ENCODE measurements around the gene RNF135. TPM values are rescaled to one million over a fixed set of nuclear protein-coding genes. Genes with fewer than 3 reads are reported as not detected.

RNF135 gene, protein sequence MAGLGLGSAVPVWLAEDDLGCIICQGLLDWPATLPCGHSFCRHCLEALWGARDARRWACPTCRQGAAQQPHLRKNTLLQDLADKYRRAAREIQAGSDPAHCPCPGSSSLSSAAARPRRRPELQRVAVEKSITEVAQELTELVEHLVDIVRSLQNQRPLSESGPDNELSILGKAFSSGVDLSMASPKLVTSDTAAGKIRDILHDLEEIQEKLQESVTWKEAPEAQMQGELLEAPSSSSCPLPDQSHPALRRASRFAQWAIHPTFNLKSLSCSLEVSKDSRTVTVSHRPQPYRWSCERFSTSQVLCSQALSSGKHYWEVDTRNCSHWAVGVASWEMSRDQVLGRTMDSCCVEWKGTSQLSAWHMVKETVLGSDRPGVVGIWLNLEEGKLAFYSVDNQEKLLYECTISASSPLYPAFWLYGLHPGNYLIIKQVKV
- 4.7 and 6.0 TPM in 2 replicates for total RNA-seq (2013; cell fraction: nucleolus; rRNA removed)
- total RNA-seq (2014; rRNA removed): 19.3 and 20.7 TPM in 2 replicates
- total RNA-seq (2014; rRNA removed; fragmentation: Illumina TruSeq; extraction: Trizol): 16.0 and 16.1 TPM in 2 replicates
- 22.6 and 22.9 TPM in 2 replicates for total RNA-seq (2021)
- 10.5 TPM for polyA plus RNA-seq (2011; ENCODE audit: low read depth)
- polyA plus RNA-seq (2011; rRNA removed): 11.2 and 12.7 TPM in 2 replicates
- 10.1 and 11.8 TPM in 2 replicates for polyA plus RNA-seq (2011; cell fraction: cytosol; rRNA removed)
- polyA plus RNA-seq (2011; cell fraction: nucleus; rRNA removed): 6.2 and 6.5 TPM in 2 replicates
- polyA plus RNA-seq (2012): 11.8 and 15.3 TPM in 2 replicates
- polyA plus RNA-seq (2014; fragmentation: Illumina TruSeq; extraction: Trizol): 18.2 and 23.1 TPM in 2 replicates
- 10 to 100 TPM; 12.8 to 15.4 TPM for polyA plus RNA-seq (2014; fragmentation: Nextera tagmentation; extraction: Ambion mirVana)
- 25.2 and 28.0 TPM in 2 replicates for polyA plus RNA-seq (2014; rRNA removed)
- 10 to 100 TPM; 23.5 to 27.6 TPM for polyA plus RNA-seq (2016; fragmentation: Nextera tagmentation; extraction: Ambion mirVana)
- polyA minus RNA-seq (2011; rRNA and poly(A)+ RNA removed): 5.9 and 10.0 TPM in 2 replicates
- polyA minus RNA-seq (2011; cell fraction: cytosol; rRNA and poly(A)+ RNA removed): 2.7 and 4.2 TPM in 2 replicates
- polyA minus RNA-seq (2011; cell fraction: nucleus; rRNA and poly(A)+ RNA removed): 3.1 and 5.9 TPM in 2 replicates
- percentile 59 among the genes with signal in this experiment for Bru-seq, nascent RNA
- percentile 60 among the genes with signal in this experiment for BruChase-seq, experiment 1, labeled RNA remaining after a 6-hour chase
- BruChase-seq, experiment 2, labeled RNA remaining after a 2-hour chase: percentile 56 among the genes with signal in this experiment
- long read RNA-seq, experiment 1, partial matches to known transcripts: 0 of 6 reads
- long read RNA-seq, experiment 1, other reads (novel, unspliced or antisense): 2 of 6 reads
- long read RNA-seq, experiment 2, partial matches to known transcripts: 3 of 8 reads
- long read RNA-seq, experiment 2, other reads (novel, unspliced or antisense): 1 of 8 reads

DNA sequence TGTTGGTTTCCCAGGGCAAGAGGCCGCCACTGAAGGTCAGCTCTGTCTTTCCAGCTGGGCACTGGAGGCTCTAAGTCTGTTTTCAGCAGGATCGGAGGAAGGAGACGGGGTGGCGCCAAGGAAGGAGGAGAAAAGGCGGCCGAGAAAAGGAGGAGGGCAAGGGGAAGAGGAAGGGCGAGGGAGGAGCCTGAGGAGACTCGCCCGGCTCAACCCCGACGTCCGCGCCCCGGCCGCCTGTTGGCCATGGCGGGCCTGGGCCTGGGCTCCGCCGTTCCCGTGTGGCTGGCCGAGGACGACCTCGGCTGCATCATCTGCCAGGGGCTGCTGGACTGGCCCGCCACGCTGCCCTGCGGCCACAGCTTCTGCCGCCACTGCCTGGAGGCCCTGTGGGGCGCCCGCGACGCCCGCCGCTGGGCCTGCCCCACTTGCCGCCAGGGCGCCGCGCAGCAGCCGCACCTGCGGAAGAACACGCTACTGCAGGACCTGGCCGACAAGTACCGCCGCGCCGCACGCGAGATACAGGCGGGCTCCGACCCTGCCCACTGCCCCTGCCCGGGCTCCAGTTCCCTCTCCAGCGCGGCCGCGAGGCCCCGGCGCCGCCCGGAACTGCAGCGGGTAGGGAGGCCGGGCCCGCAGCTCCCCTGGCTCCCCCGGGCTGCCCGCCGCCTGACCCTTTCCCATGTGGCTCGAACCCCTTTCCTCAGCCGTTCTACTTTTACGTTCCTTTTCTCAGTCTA lies at the start of gene RNF135:
TSS of gene RNF135 (plus strand) at position 209 of the 737 bp plus-strand sequence. CDS start at position 244, 35 bp downstream.
- peaks cover 0 to 5% of the 10 kb centered on the region in 2 experiments; a peak in 1 of 4 replicates for H3K36me3 ChIP-seq (ENCODE audit: control insufficient read depth in 2 of 2, insufficient read depth in 2 of 2, low read length in 1 of 2)
- no peaks in the 10 kb centered on the region for H4K20me1 ChIP-seq (ENCODE audit: control insufficient read depth, insufficient read depth)
- ChIA-PET RAD21 (ENCODE audit: unreplicated experiment) (interaction anchor here (0.8 to 2.4 kb wide), 10 partner anchors 10 to 168 kb away, joined by 3 to 8 read pairs (median 5); partner anchors contain the start of gene TEFM), SMC1A (ENCODE audit: uncharacterized antibody, unreplicated experiment) (interaction anchor here (0.7 to 2.7 kb wide), 7 partner anchors 10 to 187 kb away, joined by 3 to 11 read pairs (median 4); no protein-coding TSS in a partner anchor), POLR2A (interaction anchor here (0.7 to 2.0 kb wide), 5 partner anchors 8 to 66 kb away, joined by 3 to 6 read pairs (median 4); no protein-coding TSS in a partner anchor), CTCF (interaction anchor here (0.7 to 1.8 kb wide), 5 partner anchors 14 to 180 kb away, joined by 3 to 4 read pairs (median 3); no protein-coding TSS in a partner anchor)
- under 1% methylated on average over 52 of the region's 66 CpGs for WGBS (ENCODE audit: insufficient coverage, insufficient replicate concordance, low lambda C conversion rate, missing lambda C conversion rate)
- H3K9ac ChIP-seq (ENCODE audit: control insufficient read depth, insufficient read depth, low read length): peak within 1 kb of the TSS; percentile 97
- peak within 1 kb of the TSS; percentile 97 for H3K27ac ChIP-seq (ENCODE audit: control insufficient read depth, insufficient read depth)
- peak within 1 kb of the TSS; percentile 92 for H3K4me2 ChIP-seq (ENCODE audit: control insufficient read depth, insufficient read depth)
- no peak for DNase-seq (ENCODE audit: low read depth, low spot score)
- H3K9me3 ChIP-seq (replicated peaks; ENCODE audit: control insufficient read depth, insufficient read depth, low read length): no peaks in the 10 kb centered on the region
- peaks cover 15% of the 10 kb centered on the region for H3K4me1 ChIP-seq (ENCODE audit: control insufficient read depth, insufficient read depth, low read length)
- BruUV-seq (replicated peaks): no TSS peak
- intact Hi-C loops (cut with micrococcal nuclease; ENCODE audit: unreplicated experiment) (loop anchor here (1.0 to 5.0 kb wide), 2 partner anchors 65 to 149 kb away; partner anchors contain the start of genes CRLF3 and TEFM), in situ Hi-C loops (cut with MboI) (no loop called here)
- H2AFZ ChIP-seq (ENCODE audit: control insufficient read depth, low read depth, low read length): peak within 1 kb of the TSS; percentile 88
- H3K4me3 ChIP-seq: peak within 1 kb of the TSS; percentile 87
- no peaks in the 10 kb centered on the region for H3K27me3 ChIP-seq (replicated peaks in 1 of 2; ENCODE audit: control insufficient read depth in 2 of 2, insufficient read depth in 2 of 2, low read length in 1 of 2)
- peak; percentile 84 for ATAC-seq
- H3K79me2 ChIP-seq (ENCODE audit: control insufficient read depth, insufficient read depth, low read length): peaks cover 26% of the 10 kb centered on the region
- FAIRE-seq: peak; percentile 76
- TF ChIP-seq, protein P1, sequence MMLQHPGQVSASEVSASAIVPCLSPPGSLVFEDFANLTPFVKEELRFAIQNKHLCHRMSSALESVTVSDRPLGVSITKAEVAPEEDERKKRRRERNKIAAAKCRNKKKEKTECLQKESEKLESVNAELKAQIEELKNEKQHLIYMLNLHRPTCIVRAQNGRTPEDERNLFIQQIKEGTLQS (IDR thresholded peaks at IDR 0.05; ENCODE audit: borderline replicate concordance, extremely low read depth, low read depth, low read length): no peak
- TF ChIP-seq RBBP5 (conservative IDR thresholded peaks at IDR 0.05): no peak
- peak; percentile 31; the same call in 1 of the 2 replicates for TF ChIP-seq EED (IDR thresholded peaks at IDR 0.05; ENCODE audit: low read depth)
- TF ChIP-seq TCF12 (IDR thresholded peaks at IDR 0.05; ENCODE audit: low read depth, low read length): 0 out of 2 replicates have a peak, but pooled peaks have one; percentile 16
- TF ChIP-seq, protein P2, sequence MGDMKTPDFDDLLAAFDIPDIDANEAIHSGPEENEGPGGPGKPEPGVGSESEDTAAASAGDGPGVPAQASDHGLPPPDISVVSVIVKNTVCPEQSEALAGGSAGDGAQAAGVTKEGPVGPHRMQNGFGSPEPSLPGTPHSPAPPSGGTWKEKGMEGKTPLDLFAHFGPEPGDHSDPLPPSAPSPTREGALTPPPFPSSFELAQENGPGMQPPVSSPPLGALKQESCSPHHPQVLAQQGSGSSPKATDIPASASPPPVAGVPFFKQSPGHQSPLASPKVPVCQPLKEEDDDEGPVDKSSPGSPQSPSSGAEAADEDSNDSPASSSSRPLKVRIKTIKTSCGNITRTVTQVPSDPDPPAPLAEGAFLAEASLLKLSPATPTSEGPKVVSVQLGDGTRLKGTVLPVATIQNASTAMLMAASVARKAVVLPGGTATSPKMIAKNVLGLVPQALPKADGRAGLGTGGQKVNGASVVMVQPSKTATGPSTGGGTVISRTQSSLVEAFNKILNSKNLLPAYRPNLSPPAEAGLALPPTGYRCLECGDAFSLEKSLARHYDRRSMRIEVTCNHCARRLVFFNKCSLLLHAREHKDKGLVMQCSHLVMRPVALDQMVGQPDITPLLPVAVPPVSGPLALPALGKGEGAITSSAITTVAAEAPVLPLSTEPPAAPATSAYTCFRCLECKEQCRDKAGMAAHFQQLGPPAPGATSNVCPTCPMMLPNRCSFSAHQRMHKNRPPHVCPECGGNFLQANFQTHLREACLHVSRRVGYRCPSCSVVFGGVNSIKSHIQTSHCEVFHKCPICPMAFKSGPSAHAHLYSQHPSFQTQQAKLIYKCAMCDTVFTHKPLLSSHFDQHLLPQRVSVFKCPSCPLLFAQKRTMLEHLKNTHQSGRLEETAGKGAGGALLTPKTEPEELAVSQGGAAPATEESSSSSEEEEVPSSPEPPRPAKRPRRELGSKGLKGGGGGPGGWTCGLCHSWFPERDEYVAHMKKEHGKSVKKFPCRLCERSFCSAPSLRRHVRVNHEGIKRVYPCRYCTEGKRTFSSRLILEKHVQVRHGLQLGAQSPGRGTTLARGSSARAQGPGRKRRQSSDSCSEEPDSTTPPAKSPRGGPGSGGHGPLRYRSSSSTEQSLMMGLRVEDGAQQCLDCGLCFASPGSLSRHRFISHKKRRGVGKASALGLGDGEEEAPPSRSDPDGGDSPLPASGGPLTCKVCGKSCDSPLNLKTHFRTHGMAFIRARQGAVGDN (IDR thresholded peaks at IDR 0.05): peak; percentile 93
- peak; percentile 96 for TF ChIP-seq SMARCA5 (IDR thresholded peaks at IDR 0.05)
- peak; percentile 54; the same call in 1 of the 2 replicates for TF ChIP-seq ZNF207 (IDR thresholded peaks at IDR 0.05; ENCODE audit: borderline replicate concordance)
- TF ChIP-seq YY1 (IDR thresholded peaks at IDR 0.05; ENCODE audit: low read depth, low read length): peak; percentile 91

Measured in GM12878 (cell line).